Activated CD8-positive, alpha-beta memory T cell treated with anti-CD3 and anti-CD28 coated beads, Interleukin-2, amount 50 U/mL, for 1 hour (primary cell): ENCODE data around the gene CTU1.
A peak's percentile ranks its signal among the peaks of the same experiment; 100 is the strongest.
"Not testable (repeated sequence)": the region's sequence is repeated elsewhere in the genome, so short reads cannot be mapped to it uniquely, and the experiment has no call there.

Experiments used
- DNase-seq: peaks from one replicate; pipeline ENCODE4 v3.0.0-alpha.2; 2020; ENCODE audit errors: extremely low read depth

Gene CTU1

GRCh38 chr19:51108066-51108804, at the start of gene CTU1:
Gene CTU1 (minus strand): TSS chr19:51108409. CDS start chr19:51104569, 3,840 bp downstream.
- peak; percentile 93 for DNase-seq

GRCh38 chr19:51157265-51157664, 49.1 kb upstream of the CTU1 start:
- DNase-seq, result no peak

- no peak for DNase-seq
Measured at GRCh38 chr19:51156710-51157109, 48.5 kb upstream of the CTU1 start.

GRCh38 chr19:51150627-51151026, 42.4 kb upstream of the CTU1 start:
- no peak for DNase-seq

GRCh38 chr19:51148580-51148979, 40.4 kb upstream of the CTU1 start:
- DNase-seq, result no peak

GRCh38 chr19:51147663-51148062, 39.5 kb upstream of the CTU1 start:
- no peak for DNase-seq

- DNase-seq, result no peak
Measured at GRCh38 chr19:51146751-51147150, 38.5 kb upstream of the CTU1 start.

GRCh38 chr19:51145916-51146493, 37.8 kb upstream of the CTU1 start:
- DNase-seq, result no peak

- no peak for DNase-seq
Measured at GRCh38 chr19:51144482-51145045, 36.4 kb upstream of the CTU1 start.

GRCh38 chr19:51143486-51143885, 35.3 kb upstream of the CTU1 start:
- no peak for DNase-seq

- not testable (repeated sequence) for DNase-seq
Measured at GRCh38 chr19:51142809-51143475, 34.7 kb upstream of the CTU1 start.

GRCh38 chr19:51142119-51142518, 33.9 kb upstream of the CTU1 start, which contains the start of gene SIGLEC7:
Gene SIGLEC7 (plus strand): TSS chr19:51142301. CDS start chr19:51142370, 69 bp downstream.
- no peak for DNase-seq

GRCh38 chr19:51141181-51141580, 33.0 kb upstream of the CTU1 start:
- no peak for DNase-seq

- no peak for DNase-seq
Measured at GRCh38 chr19:51140441-51140840, 32.2 kb upstream of the CTU1 start.

GRCh38 chr19:51139299-51140014, 31.2 kb upstream of the CTU1 start:
- no peak for DNase-seq

- no peak for DNase-seq
Measured at GRCh38 chr19:51138549-51138979, 30.4 kb upstream of the CTU1 start.

- no peak for DNase-seq
Measured at GRCh38 chr19:51137792-51138425, 29.7 kb upstream of the CTU1 start.

- no peak for DNase-seq
Measured at GRCh38 chr19:51136851-51137551, 28.8 kb upstream of the CTU1 start.

- DNase-seq, result no peak
Measured at GRCh38 chr19:51135986-51136762, 28.0 kb upstream of the CTU1 start.

GRCh38 chr19:51135004-51135403, 26.8 kb upstream of the CTU1 start:
- no peak for DNase-seq
